Gastroesophageal sphincter (tissue), 3 donors: ENCODE measurements around the gene SLC7A1.

Experiments
- CTCF ChIP-seq, 4 experiments: fragments of 200-600 bp in 2 of 4; fragments of 450-650 bp in 2 of 4; sonication (generic) in 1 of 4; IDR thresholded peaks; one replicate each; pipeline ENCODE4 v1.5.1; 2017 to 2019; ENCODE audit warnings: antibody characterized with exemption in 4 of 4, mild to moderate bottlenecking in 2 of 4, moderate library complexity in 2 of 4
- POLR2A ChIP-seq, 2 donors: fragments of 450-650 bp; IDR thresholded peaks; one replicate each; pipeline ENCODE4 v1.6.1; 2017; ENCODE audit warnings: antibody characterized with exemption in 2 of 2, mild to moderate bottlenecking in 2 of 2, moderate library complexity in 1 of 2

- no peak for TF ChIP-seq CTCF (IDR thresholded peaks at IDR 0.05)
- TF ChIP-seq POLR2A (IDR thresholded peaks at IDR 0.05) = no peak
Observed at GRCh38 chr13:29546662-29547061, 48.8 kb downstream of the SLC7A1 start.
